ENCODE measurements around the gene STN1. TPM values are rescaled to one million over a fixed set of nuclear protein-coding genes. Genes with fewer than 3 reads are reported as not detected.
"Not testable (repeated sequence)": the region's sequence is repeated elsewhere in the genome, so short reads cannot be mapped to it uniquely, and the experiment has no call there.

The STN1 gene
- total RNA-seq, 1 experiment from 2014 or later: 74.7 TPM

DNA sequence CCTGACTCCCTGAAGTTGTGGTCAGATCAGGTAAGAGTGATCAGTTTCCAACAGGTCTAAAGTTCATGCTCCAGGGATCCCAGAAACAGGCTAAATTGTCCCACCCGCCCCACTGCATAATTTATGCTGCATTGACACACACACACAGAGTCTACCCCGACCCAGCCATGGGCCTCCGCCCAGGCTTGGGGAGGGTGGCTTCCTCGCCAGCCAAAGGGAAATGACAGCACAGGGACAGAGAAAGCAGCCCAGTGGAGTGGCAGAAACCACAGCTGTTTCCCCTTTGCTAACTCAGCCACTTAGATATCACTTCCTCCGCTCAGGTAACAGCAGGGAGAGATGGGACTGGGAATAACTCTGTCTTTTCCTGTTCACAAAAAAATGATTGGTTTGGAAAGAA, 72.0 kb downstream of the STN1 start (continued):
- TF ChIP-seq, protein P1, sequence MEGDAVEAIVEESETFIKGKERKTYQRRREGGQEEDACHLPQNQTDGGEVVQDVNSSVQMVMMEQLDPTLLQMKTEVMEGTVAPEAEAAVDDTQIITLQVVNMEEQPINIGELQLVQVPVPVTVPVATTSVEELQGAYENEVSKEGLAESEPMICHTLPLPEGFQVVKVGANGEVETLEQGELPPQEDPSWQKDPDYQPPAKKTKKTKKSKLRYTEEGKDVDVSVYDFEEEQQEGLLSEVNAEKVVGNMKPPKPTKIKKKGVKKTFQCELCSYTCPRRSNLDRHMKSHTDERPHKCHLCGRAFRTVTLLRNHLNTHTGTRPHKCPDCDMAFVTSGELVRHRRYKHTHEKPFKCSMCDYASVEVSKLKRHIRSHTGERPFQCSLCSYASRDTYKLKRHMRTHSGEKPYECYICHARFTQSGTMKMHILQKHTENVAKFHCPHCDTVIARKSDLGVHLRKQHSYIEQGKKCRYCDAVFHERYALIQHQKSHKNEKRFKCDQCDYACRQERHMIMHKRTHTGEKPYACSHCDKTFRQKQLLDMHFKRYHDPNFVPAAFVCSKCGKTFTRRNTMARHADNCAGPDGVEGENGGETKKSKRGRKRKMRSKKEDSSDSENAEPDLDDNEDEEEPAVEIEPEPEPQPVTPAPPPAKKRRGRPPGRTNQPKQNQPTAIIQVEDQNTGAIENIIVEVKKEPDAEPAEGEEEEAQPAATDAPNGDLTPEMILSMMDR (IDR thresholded peaks at IDR 0.05 in 2 of 3, conservative IDR thresholded peaks at IDR 0.05 in 1 of 3; ENCODE audit: borderline replicate concordance in 1 of 3, insufficient read depth in 1 of 3, low read depth in 2 of 3, low read length in 2 of 3): no peak
- TF ChIP-seq ELF1 (IDR thresholded peaks at IDR 0.05; ENCODE audit: borderline replicate concordance, low read depth) (no peak), TCF7L2 (IDR thresholded peaks at IDR 0.05; ENCODE audit: borderline replicate concordance, extremely low read depth, insufficient read depth, insufficient read length) (no peak)
- TF ChIP-seq, protein P2, sequence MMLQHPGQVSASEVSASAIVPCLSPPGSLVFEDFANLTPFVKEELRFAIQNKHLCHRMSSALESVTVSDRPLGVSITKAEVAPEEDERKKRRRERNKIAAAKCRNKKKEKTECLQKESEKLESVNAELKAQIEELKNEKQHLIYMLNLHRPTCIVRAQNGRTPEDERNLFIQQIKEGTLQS (IDR thresholded peaks at IDR 0.05): no peak

DNA sequence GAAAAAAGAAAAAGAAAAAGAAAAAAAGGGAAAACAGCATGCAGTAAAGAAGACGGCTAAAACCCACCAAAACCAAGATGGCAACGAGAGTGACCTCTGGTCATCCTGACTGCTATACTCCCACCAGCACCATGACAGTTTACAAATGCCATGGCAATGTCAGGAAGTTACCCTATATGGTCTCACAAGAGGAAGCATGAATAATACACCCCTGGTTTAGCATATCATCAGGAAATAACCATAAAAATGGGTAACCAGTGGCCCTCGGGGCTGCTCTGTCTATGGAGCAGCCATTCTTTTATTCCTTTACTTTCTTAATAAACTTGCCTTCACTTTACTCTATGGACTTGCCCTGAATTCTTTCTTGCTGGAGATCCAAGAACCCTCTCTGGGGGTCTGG, 72.6 kb downstream of the STN1 start:
- H3K4me2 ChIP-seq (ENCODE audit: low read length); H3K79me2 ChIP-seq (ENCODE audit: insufficient read depth, low read length); H3K4me1 ChIP-seq (ENCODE audit: control insufficient read depth in 1 of 2, insufficient read depth in 2 of 2, low read length in 2 of 2); H2AFZ ChIP-seq (ENCODE audit: low read depth, low read length, poor library complexity, severe bottlenecking); H3K36me3 ChIP-seq (ENCODE audit: control insufficient read depth in 1 of 2, insufficient read depth in 2 of 2, low read length in 2 of 2); H3K9ac ChIP-seq (ENCODE audit: low read length); H3K27me3 ChIP-seq (ENCODE audit: insufficient read depth, low read length); H3K27ac ChIP-seq (ENCODE audit: low read depth, low read length); DNase-seq (ENCODE audit: low read depth, low spot score); intact Hi-C loops (cut with micrococcal nuclease); BruUV-seq (replicated peaks); H3K4me3 ChIP-seq (replicated peaks in 1 of 2; ENCODE audit: low read depth in 1 of 2, low read length in 2 of 2); H3K9me3 ChIP-seq (ENCODE audit: control insufficient read depth in 1 of 2, insufficient read depth in 1 of 2, low read depth in 1 of 2, low read length in 2 of 2); POLR2A ChIA-PET; H3K9me2 ChIP-seq (ENCODE audit: insufficient read depth); H4K20me1 ChIP-seq (ENCODE audit: insufficient read depth); ATAC-seq; CTCF ChIA-PET; RAD21 ChIA-PET (ENCODE audit: low non-redundant PET in 1 of 2, low total read pairs in 2 of 2, uncharacterized antibody in 2 of 2, unreplicated experiment in 2 of 2): not testable (repeated sequence)
